Coronary artery (tissue), 2 donors: Measurements from ENCODE around the gene TANGO6.
A peak's percentile ranks its signal among the peaks of the same experiment; 100 is the strongest.

Experiments used
- DNase-seq: peaks from one replicate; pipeline ENCODE4 v3.0.0-alpha.2; 2017; ENCODE audit warnings: low spot score
- H3K27ac ChIP-seq, 2 donors: fragments of 200-600 bp; sonication (generic); one replicate each; pipeline ENCODE4 v1.5.1; 2016 to 2019
- H3K4me3 ChIP-seq: fragments of 200-600 bp; sonication (generic); 2 replicates; pipeline ENCODE4 v1.5.1; 2016; ENCODE audit warnings: mild to moderate bottlenecking, moderate library complexity
- CTCF ChIP-seq: fragments of 200-600 bp; sonication (generic); IDR thresholded peaks from one replicate; pipeline ENCODE4 v1.5.1; 2019; ENCODE audit warnings: antibody characterized with exemption

Gene TANGO6

GRCh38 chr16:69095193-69095592 lies 251.9 kb downstream of the TANGO6 start:
- no peak for DNase-seq
- Histone ChIP-seq H3K4me3 (no peak overlapping the region), H3K27ac (no peak overlapping the region)
- TF ChIP-seq CTCF: no peak

GRCh38 chr16:69100071-69100691 lies 256.9 kb downstream of the TANGO6 start:
- no peak for DNase-seq
- H3K4me3 ChIP-seq: no peak overlapping the region

GRCh38 chr16:69105501-69106361 lies 262.4 kb downstream of the TANGO6 start, which contains the start of gene HAS3:
HAS3 (plus strand) TSS chr16:69105653; CDS start chr16:69109396, 3,743 bp downstream.
- H3K27ac ChIP-seq: no peak within 1 kb of the TSS
- TF ChIP-seq CTCF: no peak
- no peak for DNase-seq
- peak within 1 kb of the TSS; percentile 65 for H3K4me3 ChIP-seq

More at GRCh38 chr16:69100071-69100691, 256.9 kb downstream of the TANGO6 start:
- no peak overlapping the region for H3K27ac ChIP-seq
- no peak for TF ChIP-seq CTCF

GRCh38 chr16:69106491-69107315 lies 263.4 kb downstream of the TANGO6 start:
- H3K4me3 ChIP-seq: peak overlapping the region; percentile 65
- TF ChIP-seq CTCF: no peak
- DNase-seq: no peak
- no peak overlapping the region for H3K27ac ChIP-seq

- H3K27ac ChIP-seq: no peak overlapping the region
- TF ChIP-seq CTCF: no peak
- no peak for DNase-seq
- H3K4me3 ChIP-seq: peak overlapping the region; percentile 65
These were observed 264.1 kb downstream of the TANGO6 start for GRCh38 chr16:69107316-69107962.

- Histone ChIP-seq H3K27ac (no peak overlapping the region), H3K4me3 (peak overlapping the region; percentile 65)
- DNase-seq: no peak
- TF ChIP-seq CTCF: no peak
These were observed 265.0 kb downstream of the TANGO6 start for GRCh38 chr16:69108064-69108904.
